GM18858 (cell line): ENCODE results near the gene TAGLN3.

Source experiments
- ATAC-seq: cut with Tn5 transposase; IDR thresholded peaks from one replicate; pipeline ENCODE4 v1.9.1; 2021; ENCODE audit not compliant: unreplicated experiment

The TAGLN3 gene

DNA sequence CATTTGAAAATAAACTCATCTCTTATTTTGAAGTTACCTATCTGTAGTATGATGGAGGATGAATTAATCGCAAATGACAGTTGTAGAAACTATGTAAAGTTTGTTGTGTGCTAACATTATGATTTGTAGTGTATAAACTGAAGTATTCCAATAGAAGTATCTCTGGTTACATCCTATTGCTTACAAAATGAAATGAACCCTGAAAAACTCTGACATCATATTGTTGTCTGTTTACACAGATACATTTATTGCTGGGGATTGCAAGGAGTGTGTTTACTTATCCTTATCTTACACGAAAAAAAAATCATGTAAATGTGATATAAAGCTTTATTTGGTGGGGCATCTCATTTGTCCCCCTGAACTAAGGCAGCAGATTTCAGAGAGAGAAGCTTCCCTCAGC, 22.5 kb upstream of the TAGLN3 start:
- ATAC-seq: no peak

DNA sequence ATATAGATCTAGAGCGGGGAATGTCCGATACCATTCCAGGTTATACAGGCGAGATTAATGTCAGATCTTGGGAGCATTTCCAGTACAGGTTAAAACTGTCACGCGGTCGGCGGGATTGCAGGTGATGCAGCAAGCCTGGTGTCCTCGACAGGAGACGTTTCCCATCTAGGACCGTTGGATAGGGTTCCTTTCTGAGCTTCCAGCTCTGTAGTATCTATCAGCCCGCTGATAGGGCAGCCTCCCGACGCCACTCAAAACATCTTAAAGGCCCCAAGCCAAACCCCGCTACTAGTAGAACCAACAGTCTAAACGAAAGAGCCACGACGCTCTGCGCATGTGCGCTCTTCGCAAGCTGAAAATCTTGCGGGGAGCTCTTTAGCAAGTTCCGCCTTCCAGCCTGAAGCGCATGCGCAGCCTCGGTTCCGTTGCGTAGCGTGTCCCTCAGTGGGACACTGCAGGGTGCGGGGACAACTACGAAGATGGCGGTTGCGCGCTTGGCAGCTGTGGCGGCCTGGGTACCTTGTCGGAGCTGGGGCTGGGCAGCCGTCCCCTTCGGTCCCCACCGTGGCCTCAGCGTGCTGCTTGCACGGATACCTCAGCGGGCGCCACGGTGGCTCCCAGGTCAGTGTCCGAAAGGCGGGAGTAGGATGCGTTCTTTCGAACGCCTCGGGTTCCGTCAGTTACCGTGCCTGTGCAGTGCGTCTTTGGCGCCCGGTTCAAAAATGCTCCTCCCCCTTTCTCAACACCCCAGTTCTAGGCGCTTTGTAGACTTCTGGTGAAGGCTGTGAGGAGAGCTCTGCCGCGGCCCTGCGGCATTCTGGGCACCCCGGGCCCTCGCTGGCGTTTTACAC, 19.9 kb upstream of the TAGLN3 start, which contains the start of gene ABHD10:
TSS of gene ABHD10 (plus strand) at position 444 of the 851 bp plus-strand sequence. CDS start at position 480, 36 bp downstream.
- peak; percentile 90 for ATAC-seq

DNA sequence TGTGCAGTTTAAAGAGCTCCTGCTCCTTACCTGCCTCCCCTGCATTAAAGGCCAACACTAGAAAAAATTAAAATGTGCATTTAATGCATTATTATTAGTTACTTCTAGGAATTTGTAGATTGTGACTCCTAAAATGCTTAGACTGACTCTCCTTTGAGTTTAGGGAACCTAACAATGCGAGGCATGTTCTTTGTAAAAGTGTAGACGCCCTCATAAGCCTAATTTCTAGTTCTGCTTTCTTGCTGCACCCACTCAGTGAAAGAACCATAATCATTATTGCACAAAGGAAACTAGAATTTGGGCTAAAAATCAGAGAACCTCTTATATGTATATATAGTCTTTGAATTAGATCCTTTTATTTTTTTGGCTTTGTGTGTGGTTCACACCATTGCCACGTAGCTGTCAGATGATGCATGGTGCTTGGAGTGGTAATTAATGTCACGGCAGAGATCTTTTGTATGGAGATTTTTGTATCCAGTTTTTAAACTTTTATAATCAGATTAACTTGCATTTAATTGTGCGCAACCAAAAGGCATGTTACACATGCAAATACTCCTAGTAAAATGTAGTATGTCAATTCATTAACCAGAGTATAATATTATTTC, 19.2 kb upstream of the TAGLN3 start:
- peak; percentile 31 for ATAC-seq

DNA sequence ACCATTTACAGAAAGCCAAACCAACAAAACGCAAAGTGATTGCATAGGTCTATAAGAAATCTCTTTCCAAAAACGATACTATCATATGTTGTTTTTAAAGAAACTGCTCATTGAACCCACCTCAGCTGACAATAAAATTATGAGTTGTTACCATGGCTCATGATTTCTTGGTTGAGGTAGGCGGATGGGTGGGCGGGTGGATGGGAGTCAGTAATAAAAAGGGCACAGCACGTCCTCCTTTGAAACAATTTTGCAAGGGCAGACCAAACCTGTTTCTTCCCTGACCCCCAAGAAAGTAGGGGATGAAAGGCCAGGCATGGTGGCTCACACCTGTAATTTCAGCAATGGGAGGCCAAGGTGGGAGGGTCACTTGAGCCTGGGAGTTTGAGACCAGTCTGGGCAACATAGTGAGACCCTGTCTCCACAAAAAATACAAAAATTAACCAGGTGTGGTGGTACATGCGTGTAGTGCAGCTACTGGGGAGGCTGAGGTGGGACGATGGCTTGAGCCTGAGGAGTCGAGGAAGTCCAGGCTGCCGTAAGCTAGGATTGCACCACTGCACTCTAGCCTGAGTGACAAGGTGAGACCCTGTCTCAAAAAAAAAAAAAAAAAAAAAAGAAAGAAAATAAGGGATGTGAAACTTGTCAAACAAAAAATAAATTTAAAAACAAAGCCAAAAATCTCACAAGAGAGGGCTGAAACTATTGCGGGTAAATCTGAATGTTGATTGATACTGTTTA, 17.8 kb upstream of the TAGLN3 start:
- no peak for ATAC-seq

DNA sequence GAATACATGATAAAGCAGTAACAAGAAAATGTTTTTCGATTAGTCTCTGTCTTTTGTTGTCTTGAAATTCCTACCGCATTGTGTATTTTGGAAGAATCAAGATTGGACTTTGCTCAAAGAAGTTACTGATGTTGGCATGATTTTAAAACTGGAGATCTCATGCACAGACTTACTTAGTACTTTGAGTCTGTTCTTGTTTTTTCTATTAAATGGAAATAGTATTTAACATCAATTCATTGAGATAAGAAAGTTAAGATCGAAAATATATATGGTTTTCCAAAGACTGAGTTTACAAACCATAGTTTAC, 17.3 kb upstream of the TAGLN3 start:
- ATAC-seq: no peak

DNA sequence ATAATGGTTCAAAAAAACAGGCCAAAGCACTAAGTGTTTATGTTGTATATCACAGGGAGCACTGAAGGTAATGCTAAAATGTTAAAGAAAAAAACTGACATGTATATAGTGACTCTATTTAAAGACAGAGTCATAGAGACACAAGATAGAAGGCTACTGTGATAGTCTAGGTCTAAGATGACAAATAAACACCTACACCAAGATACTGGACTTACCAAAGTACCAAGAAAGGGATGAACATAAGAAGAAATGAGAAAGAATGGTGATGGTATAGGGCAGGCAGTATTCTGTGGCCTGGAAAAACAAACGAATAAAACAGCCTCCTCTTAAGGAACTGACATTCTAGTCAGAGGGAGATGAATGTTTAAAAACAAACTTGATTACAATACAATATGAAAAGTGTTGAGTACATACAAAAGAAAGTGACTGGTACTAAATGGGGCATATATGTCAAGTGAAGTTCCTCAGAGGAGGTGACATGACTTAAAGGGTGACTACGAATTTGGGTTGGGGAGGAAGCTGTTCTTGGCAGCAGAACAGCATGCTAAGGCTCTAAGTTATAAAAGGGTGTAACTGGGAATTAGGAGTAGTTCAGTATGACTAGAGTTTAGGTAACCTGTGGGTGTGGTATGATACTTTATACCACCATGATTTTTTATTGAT, 14.0 kb upstream of the TAGLN3 start:
- no peak for ATAC-seq

DNA sequence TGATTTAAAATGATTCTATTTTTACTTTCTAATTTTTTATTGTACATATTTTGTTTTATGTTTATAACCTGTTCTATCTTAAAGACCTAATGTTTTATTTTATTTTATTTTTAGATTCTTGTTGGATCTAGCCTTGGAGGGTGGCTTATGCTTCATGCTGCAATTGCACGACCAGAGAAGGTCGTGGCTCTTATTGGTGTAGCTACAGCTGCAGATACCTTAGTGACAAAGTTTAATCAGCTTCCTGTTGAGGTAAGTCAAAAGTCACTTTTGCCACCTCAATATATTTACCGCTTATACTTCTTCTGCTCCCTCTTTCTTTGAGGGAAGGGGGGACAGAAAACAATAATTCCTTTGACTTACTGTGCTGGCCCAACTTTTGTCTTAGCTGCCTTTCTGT, 11.9 kb upstream of the TAGLN3 start:
- no peak for ATAC-seq

DNA sequence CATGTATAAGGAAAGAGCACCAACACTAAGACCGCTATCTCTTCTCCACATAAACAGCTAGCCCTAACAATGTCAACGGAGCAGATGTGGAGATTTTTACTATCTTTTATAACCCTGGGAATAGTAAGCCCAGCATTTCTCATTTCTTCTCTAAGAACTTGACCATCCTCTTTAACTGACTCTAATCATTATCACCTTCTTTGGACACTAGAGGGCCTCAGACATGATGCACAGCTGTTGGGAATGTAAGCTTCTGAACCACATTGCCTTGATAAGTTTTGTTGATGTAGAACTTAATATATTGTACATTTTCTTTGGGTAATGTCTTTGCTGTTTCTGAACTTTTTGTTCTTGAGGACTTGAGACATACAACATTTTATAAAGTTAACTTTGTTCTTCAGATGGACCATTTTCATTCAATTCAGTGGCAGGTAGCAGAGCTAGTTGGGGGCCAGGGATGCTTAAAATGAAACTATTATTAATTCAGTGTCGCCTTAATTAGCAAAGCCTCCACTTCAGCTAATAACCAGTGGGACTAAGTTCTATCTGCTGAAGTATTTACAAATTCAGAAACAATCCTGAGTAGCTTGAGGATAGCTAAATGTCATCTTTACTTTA, 9.6 kb upstream of the TAGLN3 start:
- peak; percentile 90 for ATAC-seq

DNA sequence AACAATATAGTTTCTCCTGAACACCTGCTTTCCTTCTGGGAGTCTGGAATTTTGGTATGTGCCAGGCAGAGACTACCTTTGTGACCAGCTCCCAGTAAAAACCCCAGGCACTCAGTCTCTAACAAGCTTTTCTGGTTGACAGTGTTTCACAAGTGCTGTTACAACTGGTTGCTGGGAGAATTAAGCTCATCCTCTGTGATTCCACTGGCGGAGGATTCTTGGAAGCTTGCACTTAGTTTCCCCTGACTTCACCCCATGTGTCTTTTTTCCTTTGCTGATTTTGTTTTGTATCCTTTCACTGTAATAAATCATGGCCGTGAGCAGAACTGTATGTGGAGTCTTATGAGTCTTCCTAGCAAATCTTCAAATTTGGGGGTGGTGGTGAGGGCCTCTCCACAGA, 5.7 kb upstream of the TAGLN3 start:
- no peak for ATAC-seq

DNA sequence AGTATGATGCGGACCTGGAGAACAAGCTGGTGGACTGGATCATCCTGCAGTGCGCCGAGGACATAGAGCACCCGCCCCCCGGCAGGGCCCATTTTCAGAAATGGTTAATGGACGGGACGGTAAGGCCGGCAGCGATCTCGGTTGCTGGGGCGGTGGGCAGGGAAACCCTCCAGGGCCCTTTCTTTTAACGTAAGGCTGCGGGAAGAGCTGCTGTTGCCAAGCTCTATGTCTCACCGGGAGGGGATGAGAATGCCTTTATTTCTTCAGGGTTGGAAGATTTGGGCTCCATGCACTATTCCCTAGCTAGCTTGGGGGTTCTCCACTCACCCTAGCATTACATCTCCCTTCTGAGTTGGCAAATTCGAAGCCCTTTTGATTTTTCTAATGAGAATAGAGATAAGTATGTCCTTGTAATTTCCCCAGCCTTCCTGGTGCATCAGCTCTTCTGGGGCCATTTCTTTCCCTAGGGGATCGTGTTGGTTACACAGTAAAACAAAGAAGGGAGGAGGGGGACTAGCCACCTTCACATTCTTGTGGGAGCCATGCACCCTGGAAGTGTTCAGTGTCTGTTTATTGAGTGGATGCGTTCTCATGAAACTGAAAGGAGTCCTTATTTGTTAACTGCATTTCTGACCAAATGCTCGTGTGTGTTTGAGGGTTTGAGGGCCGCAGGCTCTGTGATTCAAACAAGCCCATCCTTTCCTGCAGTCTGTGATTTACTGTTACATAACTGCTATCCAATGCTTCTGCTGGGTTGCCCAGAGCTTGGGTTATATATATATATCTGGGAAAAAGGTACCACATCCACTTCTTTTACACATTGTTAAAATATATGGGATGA, 982 bp downstream of the TAGLN3 start:
- ATAC-seq: no peak

DNA sequence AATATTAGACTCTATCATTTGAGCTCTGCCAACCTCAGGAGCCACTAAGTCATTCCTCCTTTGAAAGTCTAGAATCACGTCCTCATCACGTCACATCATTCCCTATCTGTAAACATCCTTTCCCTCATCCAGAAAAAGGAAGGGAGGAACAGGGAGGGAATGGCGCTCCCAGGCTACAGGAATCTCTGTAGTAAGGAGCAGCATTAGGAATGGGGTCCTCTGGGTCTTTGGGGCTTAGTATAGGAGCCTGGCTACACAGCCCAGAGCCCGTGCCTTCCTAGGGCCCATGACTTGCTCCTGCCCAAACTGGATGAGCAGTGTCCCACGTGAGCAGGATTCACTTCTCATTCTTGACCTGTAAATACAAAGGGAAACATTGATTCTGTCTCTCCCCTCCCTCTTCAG, 1.6 kb downstream of the TAGLN3 start:
- no peak for ATAC-seq

DNA sequence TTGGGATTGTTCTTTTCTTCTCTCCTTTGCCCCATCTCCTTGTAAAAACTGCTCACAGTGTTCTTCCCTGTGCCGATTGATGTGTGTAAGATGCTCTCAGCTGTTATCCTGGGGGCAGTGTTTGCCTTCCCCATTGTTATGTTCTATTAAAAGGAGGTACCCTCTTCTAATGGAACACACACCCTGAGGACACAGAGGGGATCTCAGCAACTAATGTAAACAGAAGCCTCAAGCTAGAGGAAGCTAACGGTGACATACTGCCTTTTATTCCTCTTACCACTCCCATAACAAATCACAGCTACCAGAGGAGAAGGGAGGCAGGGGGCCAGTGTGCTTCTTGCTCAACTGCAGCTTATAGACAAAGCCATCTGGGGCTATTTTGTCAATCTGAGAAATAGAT, 2.2 kb downstream of the TAGLN3 start:
- no peak for ATAC-seq

DNA sequence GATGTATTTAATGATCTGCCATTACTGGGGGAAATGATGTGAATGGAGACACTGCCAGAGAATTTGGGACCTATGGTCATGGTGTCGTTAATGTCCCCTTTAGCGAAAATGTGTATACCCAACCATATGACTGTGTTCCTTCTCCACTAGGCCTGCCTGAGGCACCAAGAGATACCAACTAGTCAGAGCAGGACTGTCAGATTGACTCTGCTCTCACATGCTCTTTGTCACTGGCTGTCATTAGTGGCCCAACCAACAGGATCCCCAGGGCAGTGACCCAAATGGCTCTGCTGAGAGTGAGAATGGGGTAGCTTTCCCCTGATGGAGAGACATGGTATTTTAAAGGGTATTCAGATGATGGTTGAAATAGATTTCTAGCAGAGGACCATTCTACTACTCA, 2.8 kb downstream of the TAGLN3 start:
- ATAC-seq: no peak

DNA sequence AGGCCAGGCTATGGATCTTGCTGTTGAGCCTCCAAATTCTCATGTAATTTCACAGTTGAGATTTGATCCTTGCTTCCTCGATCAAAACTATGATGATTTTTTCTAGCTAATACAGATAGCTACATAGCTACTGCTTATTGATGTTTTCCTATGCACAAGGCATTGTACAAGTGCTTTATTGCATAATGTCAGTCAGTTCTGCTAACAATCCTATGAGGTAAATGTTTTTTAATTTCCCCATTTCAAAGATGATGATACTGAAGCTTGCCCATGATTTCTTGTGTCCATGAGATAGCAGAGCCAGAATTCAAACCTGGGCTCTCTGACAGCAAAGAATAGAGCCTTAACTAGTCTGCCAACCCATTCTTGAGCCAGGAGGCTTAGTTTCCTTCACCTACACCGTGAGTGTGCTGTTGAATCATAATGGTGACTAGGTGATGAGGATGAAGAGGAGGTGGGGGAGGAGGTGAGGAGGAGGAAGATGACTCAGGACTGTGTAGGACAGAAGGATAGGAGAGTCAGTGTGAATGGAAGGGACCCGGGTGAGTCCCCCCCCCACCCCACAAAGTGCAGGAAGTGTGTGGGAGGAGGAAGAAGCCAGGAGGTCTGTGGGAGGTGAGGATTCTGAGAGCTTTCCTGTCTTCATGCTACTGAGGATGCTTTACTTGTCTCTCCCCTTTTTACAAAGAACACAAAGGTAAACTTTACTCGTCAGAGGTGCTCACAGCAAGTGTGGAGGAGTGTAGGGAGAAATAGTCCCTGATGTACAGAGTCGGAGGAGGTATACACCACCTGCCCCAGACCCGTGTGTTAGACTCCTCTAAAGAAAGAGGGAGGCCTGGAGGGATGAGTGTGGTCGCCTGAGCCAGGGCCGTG, 3.6 kb downstream of the TAGLN3 start:
- no peak for ATAC-seq

DNA sequence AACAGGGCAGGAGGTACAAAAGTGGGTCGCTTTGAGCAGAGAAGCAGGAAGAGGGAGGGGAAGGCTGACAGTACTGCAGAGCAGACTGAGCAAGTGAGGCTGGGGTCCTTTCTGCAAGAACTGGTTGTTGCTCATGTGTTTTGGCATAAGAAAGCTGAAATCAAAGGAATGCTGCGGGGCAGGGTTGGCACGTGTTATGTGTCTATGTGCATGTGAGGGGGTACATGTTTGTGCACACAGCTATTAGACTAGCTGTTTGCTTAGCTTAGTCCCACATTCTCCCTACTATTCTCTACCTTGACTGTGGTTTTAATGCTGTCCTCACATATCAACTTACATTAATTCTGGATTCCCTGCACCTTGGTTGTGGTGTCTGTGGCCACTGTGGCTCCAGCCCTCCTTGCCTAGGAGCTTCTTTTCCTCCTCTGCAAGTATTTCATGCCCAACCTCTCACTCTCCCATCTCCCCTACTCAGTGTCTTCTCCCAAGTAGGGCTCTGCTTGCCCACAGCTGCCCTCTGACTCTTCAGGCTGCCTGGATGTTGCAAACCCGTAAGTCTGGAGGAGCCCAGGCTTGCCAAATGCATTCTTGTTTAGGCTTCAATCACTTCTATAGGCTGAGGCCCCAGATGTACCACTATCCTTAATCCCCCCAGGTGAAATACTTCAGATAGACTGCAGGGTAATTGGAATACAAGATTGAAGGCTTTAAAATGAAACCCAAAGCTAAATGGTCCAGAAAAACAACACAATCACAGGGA, 4.8 kb downstream of the TAGLN3 start:
- no peak for ATAC-seq

DNA sequence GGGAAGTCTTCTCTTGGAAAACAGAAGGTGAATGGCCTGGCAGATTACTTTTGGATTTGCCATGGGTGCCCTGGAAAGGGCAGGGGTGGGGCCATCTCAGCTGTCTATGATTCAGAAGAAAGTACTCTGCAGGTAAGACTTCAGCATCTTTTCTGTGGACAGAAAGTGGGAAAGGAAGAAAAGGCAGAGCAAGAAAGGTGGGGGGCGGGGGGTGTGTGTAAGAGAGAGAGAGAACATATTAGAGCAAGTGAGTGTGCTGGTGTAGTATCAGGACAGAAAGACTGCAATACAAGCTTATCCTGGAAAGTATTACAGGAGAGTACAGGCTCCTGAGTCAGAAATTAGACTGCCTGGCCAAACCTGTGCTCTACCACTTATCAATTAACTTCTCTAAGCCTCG, 5.5 kb downstream of the TAGLN3 start:
- ATAC-seq: no peak

DNA sequence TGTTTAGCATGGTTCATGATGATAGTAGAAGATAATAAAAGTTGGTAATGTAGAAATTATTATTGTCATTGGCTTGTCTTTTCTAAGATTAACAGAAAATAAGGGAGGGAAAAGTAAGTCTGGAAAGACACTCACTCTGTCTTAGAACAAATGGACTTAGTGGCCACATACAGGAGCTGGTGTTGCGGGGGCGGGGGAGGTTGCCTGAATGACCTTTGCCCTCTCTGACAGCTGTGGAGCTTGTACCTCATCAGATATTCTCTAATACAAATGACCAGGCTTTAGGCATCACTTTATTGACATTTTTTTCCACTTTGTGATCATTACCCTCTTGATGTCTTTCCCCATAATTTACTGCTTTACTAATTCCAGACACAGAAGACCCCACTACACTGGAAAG, 5.9 kb downstream of the TAGLN3 start:
- no peak for ATAC-seq

DNA sequence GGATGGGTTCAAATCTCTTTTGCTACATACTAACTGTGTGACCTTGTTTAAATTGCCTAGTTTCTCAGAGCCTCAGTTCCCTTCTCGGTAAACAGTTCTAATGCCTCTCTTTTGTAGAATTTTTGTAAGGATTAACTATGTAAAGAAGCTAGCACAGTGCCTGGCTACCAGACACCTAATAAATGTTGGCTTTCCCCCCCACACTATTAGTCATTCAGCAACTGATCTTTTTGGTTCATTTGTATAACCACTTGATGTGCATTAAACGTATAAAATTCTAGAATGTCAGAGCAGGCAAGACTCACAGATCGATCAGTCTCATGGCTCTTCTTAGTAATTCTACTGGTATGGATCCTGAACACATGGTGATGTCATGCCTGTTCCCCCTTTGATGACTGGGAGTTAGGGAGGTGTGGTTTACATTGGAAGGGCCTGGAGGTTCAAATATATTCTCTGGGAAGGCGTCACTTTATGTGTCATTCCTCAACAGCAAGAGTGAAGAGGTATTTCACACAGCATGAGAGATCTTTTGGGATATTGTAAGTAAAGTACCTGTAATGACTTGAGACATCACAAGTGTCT, 6.5 kb downstream of the TAGLN3 start:
- ATAC-seq: no peak
